ENCODE measurements around the gene PSMG3.

DNA sequence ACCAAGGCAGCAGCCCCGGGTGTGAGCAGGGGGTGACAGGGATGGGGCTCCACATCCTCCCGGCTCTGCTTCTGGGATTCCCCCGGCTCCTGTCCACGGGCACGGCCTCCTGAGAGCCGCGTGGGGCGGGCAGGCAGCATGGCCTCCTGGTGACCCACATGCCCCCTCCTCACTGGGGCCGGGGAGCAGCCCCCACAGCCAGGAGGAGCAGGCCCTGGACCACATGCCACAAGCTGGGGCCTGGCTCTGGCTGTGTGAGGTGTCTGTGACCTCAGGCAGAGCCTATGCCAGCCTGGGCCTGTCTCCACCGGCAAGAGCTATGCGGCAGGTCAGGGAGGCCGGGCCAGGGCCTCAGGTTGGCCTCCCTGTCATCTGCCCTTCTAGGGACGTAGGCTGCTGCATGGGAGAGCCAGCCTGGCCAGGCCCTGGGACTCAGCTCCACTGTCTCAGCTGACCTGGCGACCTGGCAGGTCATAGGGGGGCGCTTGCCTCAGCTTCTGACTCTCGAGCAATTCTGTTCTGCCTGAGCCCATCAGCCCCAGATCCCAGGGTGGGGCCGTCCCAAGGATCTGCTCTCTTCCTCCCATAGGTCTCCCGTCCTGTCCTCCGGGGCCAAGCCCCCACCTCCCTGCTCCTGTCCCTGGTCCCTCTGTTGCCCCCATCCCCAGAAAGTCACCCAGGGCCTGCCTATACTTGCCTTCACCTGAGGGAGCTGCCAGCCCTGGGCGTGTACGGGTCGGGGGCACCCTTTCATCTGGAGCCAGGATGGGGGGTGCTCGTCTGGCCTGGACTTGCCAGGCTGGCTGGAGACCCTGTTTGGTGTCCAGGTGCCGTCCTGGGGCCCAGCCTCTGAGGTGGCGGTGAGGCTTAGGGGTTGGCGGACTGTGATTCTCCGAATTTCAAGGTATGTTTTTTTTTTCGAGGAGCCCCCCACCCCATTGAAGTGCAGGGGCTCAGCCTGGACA lies 9.9 kb downstream of the PSMG3 start:
- TF ChIP-seq YY1 (tag by site-specific recombination; IDR thresholded peaks at IDR 0.05) (no peak), PRDM2 (tag by site-specific recombination; IDR thresholded peaks at IDR 0.05; ENCODE audit: borderline replicate concordance) (no peak), ZBTB7A (tag by site-specific recombination; IDR thresholded peaks at IDR 0.05; ENCODE audit: low read depth) (no peak), SCRT1 (tag by site-specific recombination; IDR thresholded peaks at IDR 0.05; ENCODE audit: borderline replicate concordance) (no peak), ZNF561 (tag by site-specific recombination; IDR thresholded peaks at IDR 0.05; ENCODE audit: borderline replicate concordance) (no peak), ZNF184 (tag by site-specific recombination; IDR thresholded peaks at IDR 0.05) (no peak), MEIS1 (CRISPR knock-in tag; IDR thresholded peaks at IDR 0.05; ENCODE audit: borderline replicate concordance) (no peak), TCF7L2 (IDR thresholded peaks at IDR 0.05; ENCODE audit: borderline replicate concordance, low read depth, low read length) (no peak), KLF1 (tag by site-specific recombination; IDR thresholded peaks at IDR 0.05) (no peak), ZNF596 (tag by site-specific recombination; IDR thresholded peaks at IDR 0.05) (no peak)
- TF ChIP-seq, protein P1, sequence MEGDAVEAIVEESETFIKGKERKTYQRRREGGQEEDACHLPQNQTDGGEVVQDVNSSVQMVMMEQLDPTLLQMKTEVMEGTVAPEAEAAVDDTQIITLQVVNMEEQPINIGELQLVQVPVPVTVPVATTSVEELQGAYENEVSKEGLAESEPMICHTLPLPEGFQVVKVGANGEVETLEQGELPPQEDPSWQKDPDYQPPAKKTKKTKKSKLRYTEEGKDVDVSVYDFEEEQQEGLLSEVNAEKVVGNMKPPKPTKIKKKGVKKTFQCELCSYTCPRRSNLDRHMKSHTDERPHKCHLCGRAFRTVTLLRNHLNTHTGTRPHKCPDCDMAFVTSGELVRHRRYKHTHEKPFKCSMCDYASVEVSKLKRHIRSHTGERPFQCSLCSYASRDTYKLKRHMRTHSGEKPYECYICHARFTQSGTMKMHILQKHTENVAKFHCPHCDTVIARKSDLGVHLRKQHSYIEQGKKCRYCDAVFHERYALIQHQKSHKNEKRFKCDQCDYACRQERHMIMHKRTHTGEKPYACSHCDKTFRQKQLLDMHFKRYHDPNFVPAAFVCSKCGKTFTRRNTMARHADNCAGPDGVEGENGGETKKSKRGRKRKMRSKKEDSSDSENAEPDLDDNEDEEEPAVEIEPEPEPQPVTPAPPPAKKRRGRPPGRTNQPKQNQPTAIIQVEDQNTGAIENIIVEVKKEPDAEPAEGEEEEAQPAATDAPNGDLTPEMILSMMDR (tag by site-specific recombination; IDR thresholded peaks at IDR 0.05), result no peak
- TF ChIP-seq, protein P2, sequence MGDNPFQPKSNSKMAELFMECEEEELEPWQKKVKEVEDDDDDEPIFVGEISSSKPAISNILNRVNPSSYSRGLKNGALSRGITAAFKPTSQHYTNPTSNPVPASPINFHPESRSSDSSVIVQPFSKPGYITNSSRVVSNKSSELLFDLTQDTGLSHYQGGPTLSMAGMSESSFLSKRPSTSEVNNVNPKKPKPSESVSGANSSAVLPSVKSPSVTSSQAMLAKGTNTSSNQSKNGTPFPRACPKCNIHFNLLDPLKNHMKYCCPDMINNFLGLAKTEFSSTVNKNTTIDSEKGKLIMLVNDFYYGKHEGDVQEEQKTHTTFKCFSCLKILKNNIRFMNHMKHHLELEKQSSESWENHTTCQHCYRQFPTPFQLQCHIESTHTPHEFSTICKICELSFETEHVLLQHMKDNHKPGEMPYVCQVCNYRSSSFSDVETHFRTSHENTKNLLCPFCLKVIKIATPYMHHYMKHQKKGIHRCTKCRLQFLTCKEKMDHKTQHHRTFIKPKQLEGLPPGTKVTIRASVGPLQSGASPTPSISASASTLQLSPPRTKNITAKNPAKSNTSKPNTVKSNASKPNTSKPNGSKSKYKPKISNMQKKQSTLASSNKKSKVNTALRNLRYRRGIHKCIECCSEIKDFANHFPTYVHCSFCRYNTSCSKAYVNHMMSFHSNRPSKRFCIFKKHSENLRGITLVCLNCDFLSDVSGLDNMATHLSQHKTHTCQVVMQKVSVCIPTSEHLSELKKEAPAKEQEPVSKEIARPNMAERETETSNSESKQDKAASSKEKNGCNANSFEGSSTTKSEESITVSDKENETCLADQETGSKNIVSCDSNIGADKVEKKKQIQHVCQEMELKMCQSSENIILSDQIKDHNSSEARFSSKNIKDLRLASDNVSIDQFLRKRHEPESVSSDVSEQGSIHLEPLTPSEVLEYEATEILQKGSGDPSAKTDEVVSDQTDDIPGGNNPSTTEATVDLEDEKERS (tag by site-specific recombination; IDR thresholded peaks at IDR 0.05), result no peak
- TF ChIP-seq, protein P3, sequence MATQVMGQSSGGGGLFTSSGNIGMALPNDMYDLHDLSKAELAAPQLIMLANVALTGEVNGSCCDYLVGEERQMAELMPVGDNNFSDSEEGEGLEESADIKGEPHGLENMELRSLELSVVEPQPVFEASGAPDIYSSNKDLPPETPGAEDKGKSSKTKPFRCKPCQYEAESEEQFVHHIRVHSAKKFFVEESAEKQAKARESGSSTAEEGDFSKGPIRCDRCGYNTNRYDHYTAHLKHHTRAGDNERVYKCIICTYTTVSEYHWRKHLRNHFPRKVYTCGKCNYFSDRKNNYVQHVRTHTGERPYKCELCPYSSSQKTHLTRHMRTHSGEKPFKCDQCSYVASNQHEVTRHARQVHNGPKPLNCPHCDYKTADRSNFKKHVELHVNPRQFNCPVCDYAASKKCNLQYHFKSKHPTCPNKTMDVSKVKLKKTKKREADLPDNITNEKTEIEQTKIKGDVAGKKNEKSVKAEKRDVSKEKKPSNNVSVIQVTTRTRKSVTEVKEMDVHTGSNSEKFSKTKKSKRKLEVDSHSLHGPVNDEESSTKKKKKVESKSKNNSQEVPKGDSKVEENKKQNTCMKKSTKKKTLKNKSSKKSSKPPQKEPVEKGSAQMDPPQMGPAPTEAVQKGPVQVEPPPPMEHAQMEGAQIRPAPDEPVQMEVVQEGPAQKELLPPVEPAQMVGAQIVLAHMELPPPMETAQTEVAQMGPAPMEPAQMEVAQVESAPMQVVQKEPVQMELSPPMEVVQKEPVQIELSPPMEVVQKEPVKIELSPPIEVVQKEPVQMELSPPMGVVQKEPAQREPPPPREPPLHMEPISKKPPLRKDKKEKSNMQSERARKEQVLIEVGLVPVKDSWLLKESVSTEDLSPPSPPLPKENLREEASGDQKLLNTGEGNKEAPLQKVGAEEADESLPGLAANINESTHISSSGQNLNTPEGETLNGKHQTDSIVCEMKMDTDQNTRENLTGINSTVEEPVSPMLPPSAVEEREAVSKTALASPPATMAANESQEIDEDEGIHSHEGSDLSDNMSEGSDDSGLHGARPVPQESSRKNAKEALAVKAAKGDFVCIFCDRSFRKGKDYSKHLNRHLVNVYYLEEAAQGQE (tag by site-specific recombination; IDR thresholded peaks at IDR 0.05), result no peak

All from HEK293 (cell line).